Ureter (tissue), 1 donor: ENCODE data around the gene CSNK1E. TPM values are rescaled to one million over a fixed set of nuclear protein-coding genes. Genes with fewer than 3 reads are reported as not detected.

Source experiments
- DNase-seq: peaks from one replicate; pipeline ENCODE4 v3.0.0-alpha.2; 2020; ENCODE audit warnings: low spot score
- total RNA-seq: library from RNA; stranded (reverse); gene quantifications from one replicate; pipeline ENCODE4 v1.2.4, GENCODE V29; 2023
- donor health status: DM: yes; HTN: yes; CAD: no.

Gene CSNK1E
- total RNA-seq, 1 donor from 2014 or later, result 173 TPM

DNA sequence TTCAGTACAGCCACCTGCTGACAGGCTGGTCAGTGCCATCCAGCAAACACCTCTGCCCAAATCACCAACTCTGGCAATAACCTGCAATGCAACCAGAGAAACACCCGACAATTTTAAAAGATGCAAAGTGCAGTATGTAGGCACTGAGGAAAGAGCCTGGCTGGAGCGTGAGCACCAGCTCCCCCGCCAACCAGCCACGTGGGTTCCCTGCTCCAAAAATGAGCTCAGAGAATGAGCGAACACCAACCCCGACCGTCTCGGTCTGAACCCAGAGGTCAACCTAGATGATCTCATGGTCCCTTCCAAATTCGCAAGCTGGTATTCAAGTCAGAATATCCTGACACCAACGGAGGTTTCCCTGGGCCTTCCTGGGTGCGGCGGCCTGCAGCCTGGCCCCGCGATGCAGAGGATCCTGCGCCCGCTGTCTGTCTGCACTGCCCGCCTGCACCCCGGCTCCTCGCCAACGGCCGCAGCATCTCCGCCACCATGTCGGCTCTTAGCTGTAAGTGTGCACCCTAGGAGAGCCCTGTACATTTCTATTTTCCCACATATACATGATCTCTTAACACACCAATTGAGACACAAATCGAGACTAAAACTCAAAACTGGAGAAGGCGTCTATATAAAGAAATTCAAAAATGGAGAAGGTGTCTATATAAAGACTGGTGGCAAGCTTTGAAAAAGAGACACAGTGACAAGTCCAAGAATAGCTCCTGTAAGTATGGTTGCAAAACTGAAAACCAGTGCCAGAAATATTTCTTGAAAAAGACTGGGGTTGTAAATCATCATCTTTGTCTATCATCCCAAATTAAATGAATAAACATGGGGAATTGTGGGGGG is 67.2 kb downstream of the CSNK1E start:
- DNase-seq, result no peak

DNA sequence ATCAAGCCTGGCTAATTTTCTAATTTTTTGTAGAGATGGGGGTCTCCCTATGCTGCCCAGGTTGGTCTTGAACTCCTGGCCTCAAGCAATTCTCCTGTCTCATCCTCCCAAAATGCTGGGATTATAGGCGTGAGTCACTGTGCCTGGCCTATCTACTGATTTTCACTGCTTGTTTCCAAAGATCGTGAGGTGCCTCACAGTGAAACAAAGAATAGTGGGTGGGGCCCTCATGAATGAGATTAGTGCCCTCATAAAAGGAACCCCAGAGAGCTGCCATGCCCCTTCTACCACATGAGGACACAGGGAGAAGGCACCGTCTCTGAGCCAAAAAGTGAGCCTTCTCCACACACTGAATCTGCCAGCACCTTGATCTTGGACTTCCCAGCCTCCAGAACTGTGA is 67.9 kb downstream of the CSNK1E start:
- no peak for DNase-seq

DNA sequence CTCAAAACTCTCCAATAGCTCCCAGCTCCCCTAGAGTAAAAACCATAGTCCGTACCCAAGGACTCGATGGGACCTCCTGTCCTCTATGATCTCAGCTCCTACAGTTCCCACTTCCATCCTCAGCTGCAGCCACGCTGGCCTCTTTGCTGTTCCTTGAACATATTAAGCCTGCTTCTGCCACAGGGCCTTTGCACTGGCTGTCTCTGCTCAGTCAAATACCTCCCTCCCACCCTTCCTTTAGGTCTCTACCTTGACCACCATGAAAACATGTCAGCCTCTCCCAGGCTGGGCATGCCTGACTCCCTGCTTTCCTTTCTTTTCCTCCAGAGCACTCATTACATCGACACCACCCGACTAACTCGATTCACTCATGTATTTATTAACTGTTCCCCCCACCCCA is 69.0 kb downstream of the CSNK1E start:
- no peak for DNase-seq

DNA sequence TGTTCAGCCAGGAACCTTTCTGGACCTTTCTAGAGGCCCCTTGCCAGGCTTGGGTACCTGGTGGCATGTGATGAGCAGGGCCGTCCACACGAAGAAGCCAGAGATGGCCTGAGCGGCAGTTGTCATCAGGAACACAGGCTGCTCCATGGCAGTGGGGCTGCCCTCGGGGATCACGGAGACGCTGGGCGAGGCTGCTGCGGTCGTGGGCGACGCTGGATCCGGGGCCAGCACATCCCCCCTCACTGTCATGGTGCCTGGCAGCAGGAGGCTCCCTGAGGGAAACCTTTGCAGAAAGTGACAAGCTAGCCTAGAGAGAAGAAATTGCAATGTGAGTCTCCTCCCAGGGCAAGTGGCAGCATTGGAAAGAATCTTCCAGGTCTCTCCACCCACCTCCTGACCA is 69.5 kb downstream of the CSNK1E start:
- DNase-seq, result no peak

DNA sequence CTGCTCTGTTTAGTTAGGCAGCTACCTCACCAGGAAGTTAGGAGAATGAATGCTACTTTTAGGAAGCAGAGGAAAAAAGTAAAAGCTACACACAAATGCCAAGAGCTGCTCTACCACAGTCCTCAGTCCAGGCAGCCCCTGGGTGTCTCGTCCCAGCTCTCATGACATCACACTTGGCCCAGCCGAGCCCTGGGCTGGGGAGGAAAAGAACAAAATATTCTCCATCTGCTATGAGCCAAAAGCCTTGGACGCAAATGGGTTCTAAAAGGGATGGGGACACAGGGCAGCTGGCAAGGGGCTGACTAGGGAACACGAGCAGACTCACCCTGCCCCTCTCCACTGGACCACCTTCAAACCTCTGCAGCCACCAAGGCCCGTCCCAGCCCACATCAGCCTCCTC is 70.5 kb downstream of the CSNK1E start:
- no peak for DNase-seq

DNA sequence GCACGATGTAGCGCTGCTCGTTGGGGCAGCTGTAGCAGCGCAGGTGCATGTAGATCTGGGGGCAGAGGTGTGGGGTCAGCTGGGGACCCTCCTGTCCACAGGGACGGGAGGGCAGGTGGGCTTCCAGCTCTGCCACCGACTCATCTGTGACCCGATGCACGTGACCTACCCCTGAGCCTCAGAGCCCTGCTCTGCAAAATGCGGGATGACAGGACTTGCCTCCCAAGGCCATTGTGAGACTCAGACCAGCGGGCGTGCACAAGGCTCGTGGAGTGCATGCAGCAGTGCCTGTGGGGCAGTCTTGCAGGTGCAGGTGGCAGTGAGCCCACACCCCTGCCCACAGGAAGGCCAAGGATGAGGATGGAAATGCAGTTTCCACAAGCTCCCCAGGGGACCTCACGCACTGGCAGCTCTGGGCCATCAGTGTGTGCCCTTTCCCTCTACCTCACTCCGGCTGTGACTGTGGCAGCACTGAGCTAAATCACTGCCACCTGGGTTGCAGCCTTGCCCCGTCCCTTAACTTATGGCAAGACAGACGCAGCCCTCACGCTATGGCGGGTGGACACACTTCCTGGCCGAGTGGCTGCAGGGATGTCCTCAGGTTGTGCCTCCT is 71.1 kb downstream of the CSNK1E start:
- no peak for DNase-seq

DNA sequence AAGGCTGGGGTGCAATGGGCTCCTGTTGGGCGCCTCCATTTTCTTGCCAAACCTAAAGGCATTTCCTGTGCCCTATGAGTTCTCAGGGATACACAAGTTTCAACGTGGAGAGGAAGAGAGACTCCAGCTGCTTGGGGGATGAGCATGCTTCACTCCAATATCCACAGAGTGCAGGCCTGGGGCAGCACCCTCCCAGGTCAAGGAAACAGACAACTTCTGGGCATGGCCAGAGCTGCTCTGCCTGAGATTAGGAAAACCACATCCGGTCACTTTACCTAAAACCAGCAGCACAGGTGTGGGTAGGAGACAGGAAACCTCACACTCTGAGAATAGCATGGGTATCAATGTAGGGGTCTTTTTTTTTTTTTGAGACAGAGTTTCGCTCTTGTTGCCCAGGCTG is 73.1 kb downstream of the CSNK1E start:
- no peak for DNase-seq

DNA sequence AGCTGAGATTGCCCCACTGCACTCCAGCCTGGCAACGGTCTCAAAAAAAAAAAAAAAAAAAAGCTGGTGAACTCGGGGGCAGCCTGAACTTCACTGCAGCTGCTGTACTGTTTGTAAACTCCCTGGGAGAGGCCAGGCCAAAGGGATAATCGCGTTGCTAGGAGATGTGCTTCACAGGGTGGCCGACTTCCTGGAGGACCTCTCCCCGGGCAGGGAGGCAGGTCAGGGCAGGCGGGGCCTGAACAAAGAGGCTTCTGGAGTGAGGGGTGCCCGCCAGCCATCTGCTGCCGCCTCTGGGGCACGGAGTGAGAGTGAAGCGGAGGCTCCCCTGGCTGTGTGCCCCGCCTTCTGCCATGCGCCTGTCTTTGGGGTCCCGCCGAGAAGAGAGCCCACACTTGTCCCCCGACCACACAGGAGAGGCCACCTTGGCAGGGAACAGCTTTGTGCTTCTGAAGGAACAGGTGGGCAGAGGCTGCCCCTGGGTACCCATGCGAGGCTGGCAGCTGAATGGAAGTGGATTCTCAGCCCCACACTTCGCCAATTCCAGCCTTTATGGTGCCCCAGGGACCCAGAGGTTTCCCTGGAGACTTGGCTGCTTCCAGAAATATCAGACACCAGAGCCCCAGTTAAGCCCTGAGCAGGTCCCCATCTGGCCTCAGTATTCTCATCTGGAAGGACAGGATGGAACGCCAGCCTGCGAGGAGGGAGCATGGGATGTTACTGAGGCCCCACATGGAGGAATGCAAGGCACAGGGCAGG is 74.0 kb downstream of the CSNK1E start:
- DNase-seq, result peak; percentile 71

DNA sequence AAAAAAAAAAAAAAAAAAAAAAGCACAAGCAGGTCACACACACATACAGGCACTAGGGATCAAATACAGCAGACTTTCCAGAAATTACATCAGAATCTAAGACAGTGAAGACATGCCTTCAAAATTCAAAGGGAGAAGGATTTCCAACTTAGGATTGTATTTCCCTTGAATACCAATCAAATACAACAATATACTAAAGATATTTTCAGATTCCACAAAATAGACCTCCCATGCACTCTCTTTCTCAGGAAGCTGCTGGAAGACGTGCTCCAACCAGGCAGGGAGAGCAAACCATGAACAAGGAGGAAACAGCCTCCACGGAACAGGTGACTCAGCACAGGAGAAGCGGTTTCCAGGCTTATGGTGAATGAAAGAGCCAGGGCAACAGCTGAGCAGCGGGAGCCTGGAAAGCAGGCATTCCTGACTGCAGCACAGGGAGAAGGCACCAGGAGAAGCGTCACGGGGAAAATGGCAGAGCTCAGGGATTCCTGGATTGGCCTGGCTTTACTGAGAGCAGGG is 76.4 kb downstream of the CSNK1E start:
- no peak for DNase-seq

Other genes with a start within 250 kb of the CSNK1E start
- gene SLC16A8, start 233.2 kb downstream of the CSNK1E start, total RNA-seq, result 0.26 TPM
- 1.4 TPM for gene BAIAP2L2, start 206.7 kb downstream of the CSNK1E start, total RNA-seq
- gene PLA2G6, start 135.6 kb downstream of the CSNK1E start, total RNA-seq, result 56.4 TPM
- 27.0 TPM for gene MAFF, start 115.4 kb downstream of the CSNK1E start, total RNA-seq
- 77.7 TPM for gene TMEM184B, start 44.4 kb downstream of the CSNK1E start, total RNA-seq
- gene KCNJ4, start 137.8 kb upstream of the CSNK1E start, total RNA-seq, result not detected
- 7.5 TPM for gene KDELR3, start 150.7 kb upstream of the CSNK1E start, total RNA-seq
- 593 TPM for gene DDX17, start 188.9 kb upstream of the CSNK1E start, total RNA-seq